GM23338 (cell line): ENCODE measurements around the gene SORCS2. TPM values are rescaled to one million over a fixed set of nuclear protein-coding genes. Genes with fewer than 3 reads are reported as not detected.

Experiments
- ATAC-seq: fragments of 200-7000 bp; cut with Tn5 transposase; 3 replicates; pipeline ENCODE4 v1.9.1; 2020
- DNase-seq: peaks from one replicate; pipeline ENCODE4 v3.0.0-alpha.2; 2015; ENCODE audit warnings: low spot score
- H2AFZ ChIP-seq: fragments of 200-600 bp; sonication (generic); 2 replicates; pipeline ENCODE4 v1.8.0; 2016; ENCODE audit warnings: antibody characterized with exemption, mild to moderate bottlenecking, moderate library complexity
- H3F3A ChIP-seq: fragments of 200-600 bp; sonication (generic); replicated peaks from 2 replicates; pipeline ENCODE4 v1.8.0; 2017; ENCODE audit warnings: antibody characterized with exemption, mixed run types, low read depth
- H3K27ac ChIP-seq: fragments of 200-600 bp; sonication (generic); 2 replicates; pipeline ENCODE4 v1.6.1; 2016; ENCODE audit warnings: low read depth
- H3K27me3 ChIP-seq: fragments of 200-600 bp; sonication (generic); 2 replicates; pipeline ENCODE4 v1.8.0; 2016; ENCODE audit warnings: mild to moderate bottlenecking, mixed run types, moderate library complexity; ENCODE audit not compliant: insufficient read depth
- H3K36me3 ChIP-seq: fragments of 200-600 bp; sonication (generic); 2 replicates; pipeline ENCODE4 v1.8.0; 2016; ENCODE audit warnings: mild to moderate bottlenecking; ENCODE audit not compliant: insufficient read depth
- H3K4me1 ChIP-seq: fragments of 200-600 bp; sonication (generic); 2 replicates; pipeline ENCODE4 v1.8.0; 2016; ENCODE audit warnings: mild to moderate bottlenecking, moderate library complexity; ENCODE audit not compliant: insufficient read depth
- H3K4me2 ChIP-seq: fragments of 200-600 bp; sonication (generic); 2 replicates; pipeline ENCODE4 v1.7.1; 2017; ENCODE audit warnings: mixed run types
- H3K4me3 ChIP-seq: fragments of 200-600 bp; sonication (generic); 2 replicates; pipeline ENCODE4 v1.6.1; 2016; ENCODE audit warnings: mixed run types
- H3K79me2 ChIP-seq: fragments of 200-600 bp; sonication (generic); replicated peaks from 2 replicates; pipeline ENCODE4 v1.8.0; 2017; ENCODE audit warnings: mild to moderate bottlenecking; ENCODE audit not compliant: insufficient read depth
- H3K9me2 ChIP-seq: fragments of 200-600 bp; sonication (generic); 2 replicates; pipeline ENCODE4 v1.8.0; 2017; ENCODE audit not compliant: insufficient read depth
- H4K20me1 ChIP-seq: fragments of 200-600 bp; sonication (generic); replicated peaks from 2 replicates; pipeline ENCODE4 v1.8.0; 2017; ENCODE audit warnings: mild to moderate bottlenecking; ENCODE audit not compliant: insufficient read depth
- H3K27ac Mint-ChIP-seq: 2 replicates; pipeline ENCODE4 v1.8.0; 2020; ENCODE audit warnings: inconsistent platforms, mild to moderate bottlenecking, moderate library complexity, mixed read lengths
- H3K27me3 Mint-ChIP-seq: 3 replicates; pipeline ENCODE4 v1.8.0; 2022; ENCODE audit warnings: low read depth, mild to moderate bottlenecking, moderate library complexity, mixed read lengths, inconsistent platforms; ENCODE audit not compliant: insufficient read depth, poor library complexity
- H3K36me3 Mint-ChIP-seq: 3 replicates; pipeline ENCODE4 v1.8.0; 2021; ENCODE audit warnings: low read depth, mild to moderate bottlenecking, inconsistent platforms, moderate library complexity, mixed read lengths
- H3K4me1 Mint-ChIP-seq: 3 replicates; pipeline ENCODE4 v1.8.0; 2020; ENCODE audit warnings: mild to moderate bottlenecking, inconsistent platforms, mixed read lengths
- H3K4me3 Mint-ChIP-seq: 3 replicates; pipeline ENCODE4 v1.8.0; 2021; ENCODE audit warnings: moderate library complexity, mild to moderate bottlenecking, inconsistent platforms, mixed read lengths
- H3K9me3 Mint-ChIP-seq: 3 replicates; pipeline ENCODE4 v1.8.0; 2020; ENCODE audit warnings: moderate library complexity, mild to moderate bottlenecking, inconsistent platforms, mixed read lengths
- CREB1 ChIP-seq: fragments of 250-450 bp; sonication (Bioruptor Pico); IDR thresholded peaks from 2 replicates; pipeline ENCODE4 v1.5.0; 2020; ENCODE audit warnings: low read depth, mild to moderate bottlenecking, moderate library complexity
- CTCF ChIP-seq, 2 experiments: fragments of 200-600 bp in 1 of 2; sonication (generic) in 1 of 2; conservative IDR thresholded peaks; 2 replicates each; pipeline versions ENCODE4 v1.5.1 to v1.6.1; 2016 to 2017; ENCODE audit warnings: antibody characterized with exemption in 2 of 2, low read depth in 2 of 2, mild to moderate bottlenecking in 2 of 2, moderate library complexity in 1 of 2
- EZH2 ChIP-seq: fragments of 200-600 bp; sonication (generic); IDR thresholded peaks from one replicate; pipeline ENCODE4 v1.8.0; 2017; ENCODE audit warnings: antibody characterized with exemption, mild to moderate bottlenecking, low read depth; ENCODE audit not compliant: unreplicated experiment
- EZH2phosphoT487 ChIP-seq: fragments of 200-600 bp; sonication (generic); IDR thresholded peaks from one replicate; pipeline ENCODE4 v1.8.1; 2018; ENCODE audit warnings: antibody characterized with exemption; ENCODE audit not compliant: unreplicated experiment
- JUNB ChIP-seq: IDR thresholded peaks from one replicate; pipeline ENCODE4 v1.6.1; 2016; ENCODE audit warnings: antibody characterized with exemption; ENCODE audit not compliant: unreplicated experiment
- NANOG ChIP-seq: IDR thresholded peaks from 2 replicates; pipeline ENCODE4 v1.6.1; 2016; ENCODE audit warnings: antibody characterized with exemption, borderline replicate concordance
- POLR2AphosphoS5 ChIP-seq: IDR thresholded peaks from 2 replicates; pipeline ENCODE4 v1.6.1; 2016; ENCODE audit warnings: antibody characterized with exemption, low read depth
- STAT1 ChIP-seq: IDR thresholded peaks from one replicate; pipeline ENCODE4 v1.6.1; 2016; ENCODE audit warnings: antibody characterized with exemption; ENCODE audit not compliant: unreplicated experiment
- ZNF114 ChIP-seq: fragments of 250-450 bp; sonication (Bioruptor Pico); IDR thresholded peaks from 2 replicates; pipeline ENCODE4 v1.5.0; 2020; ENCODE audit warnings: mild to moderate bottlenecking, moderate library complexity
- ZNF331 ChIP-seq: fragments of 250-450 bp; sonication (Bioruptor Pico); IDR thresholded peaks from 2 replicates; pipeline ENCODE4 v1.5.0; 2020; ENCODE audit warnings: low read depth, mild to moderate bottlenecking, moderate library complexity
- polyA plus RNA-seq: library from polyadenylated mRNA; unstranded; fragments of >200 nt; fragmentation: Nextera tagmentation; extraction: Ambion mirVana; gene quantifications from 2 replicates; pipeline ENCODE4 v1.2.1, GENCODE V29; 2016
- total RNA-seq: library from RNA; depleted of rRNA; stranded (reverse); fragments of >200 nt; shearing (Covaris generic); gene quantifications from 2 replicates; pipeline ENCODE4 v1.2.3, GENCODE V29; 2014
- TF ChIP-seq, protein P1 (sequence below): IDR thresholded peaks from one replicate; pipeline ENCODE4 v1.6.1; 2018; ENCODE audit warnings: antibody characterized with exemption; ENCODE audit not compliant: unreplicated experiment
- TF ChIP-seq, protein P2 (sequence below): IDR thresholded peaks from 2 replicates; pipeline ENCODE4 v1.6.1; 2016; ENCODE audit warnings: antibody characterized with exemption

SORCS2 gene
- total and polyA plus RNA-seq, 2 experiments from 2014 or later: 0.47 to 2.4 TPM

DNA sequence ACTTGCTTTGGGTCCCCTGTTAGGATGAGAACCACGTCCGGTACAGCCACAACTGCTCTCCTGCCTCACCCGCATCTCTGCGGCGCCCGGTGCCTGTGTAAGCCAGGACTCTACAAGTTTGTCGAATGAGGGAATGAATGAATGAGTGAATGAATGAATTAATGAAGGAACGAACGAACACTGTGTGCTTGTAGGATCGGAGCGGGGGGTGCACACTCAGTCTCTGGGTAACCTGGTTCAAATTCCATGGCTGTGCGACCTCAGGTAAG is 443.8 kb downstream of the SORCS2 start (continued):
- TF ChIP-seq, protein P1, sequence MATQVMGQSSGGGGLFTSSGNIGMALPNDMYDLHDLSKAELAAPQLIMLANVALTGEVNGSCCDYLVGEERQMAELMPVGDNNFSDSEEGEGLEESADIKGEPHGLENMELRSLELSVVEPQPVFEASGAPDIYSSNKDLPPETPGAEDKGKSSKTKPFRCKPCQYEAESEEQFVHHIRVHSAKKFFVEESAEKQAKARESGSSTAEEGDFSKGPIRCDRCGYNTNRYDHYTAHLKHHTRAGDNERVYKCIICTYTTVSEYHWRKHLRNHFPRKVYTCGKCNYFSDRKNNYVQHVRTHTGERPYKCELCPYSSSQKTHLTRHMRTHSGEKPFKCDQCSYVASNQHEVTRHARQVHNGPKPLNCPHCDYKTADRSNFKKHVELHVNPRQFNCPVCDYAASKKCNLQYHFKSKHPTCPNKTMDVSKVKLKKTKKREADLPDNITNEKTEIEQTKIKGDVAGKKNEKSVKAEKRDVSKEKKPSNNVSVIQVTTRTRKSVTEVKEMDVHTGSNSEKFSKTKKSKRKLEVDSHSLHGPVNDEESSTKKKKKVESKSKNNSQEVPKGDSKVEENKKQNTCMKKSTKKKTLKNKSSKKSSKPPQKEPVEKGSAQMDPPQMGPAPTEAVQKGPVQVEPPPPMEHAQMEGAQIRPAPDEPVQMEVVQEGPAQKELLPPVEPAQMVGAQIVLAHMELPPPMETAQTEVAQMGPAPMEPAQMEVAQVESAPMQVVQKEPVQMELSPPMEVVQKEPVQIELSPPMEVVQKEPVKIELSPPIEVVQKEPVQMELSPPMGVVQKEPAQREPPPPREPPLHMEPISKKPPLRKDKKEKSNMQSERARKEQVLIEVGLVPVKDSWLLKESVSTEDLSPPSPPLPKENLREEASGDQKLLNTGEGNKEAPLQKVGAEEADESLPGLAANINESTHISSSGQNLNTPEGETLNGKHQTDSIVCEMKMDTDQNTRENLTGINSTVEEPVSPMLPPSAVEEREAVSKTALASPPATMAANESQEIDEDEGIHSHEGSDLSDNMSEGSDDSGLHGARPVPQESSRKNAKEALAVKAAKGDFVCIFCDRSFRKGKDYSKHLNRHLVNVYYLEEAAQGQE: no peak
- TF ChIP-seq ZNF331: no peak
- no peak for TF ChIP-seq EZH2
- no peak for TF ChIP-seq JUNB

- Histone ChIP-seq H3K27ac (no peak overlapping the region), H3F3A (no peaks in the 10 kb centered on the region), H3K4me3 (no peak overlapping the region), H3K36me3 (no peaks in the 10 kb centered on the region), H2AFZ (no peak overlapping the region), H3K79me2 (no peaks in the 10 kb centered on the region), H3K27me3 (no peaks in the 10 kb centered on the region), H3K4me2 (no peak overlapping the region), H4K20me1 (no peaks in the 10 kb centered on the region), H3K4me1 (peaks cover 13% of the 10 kb centered on the region), H3K9me2 (no peaks in the 10 kb centered on the region; the same call in 1 of the 2 replicates)
- H3K4me1 Mint-ChIP-seq: peaks cover 24% of the 10 kb centered on the region; the same call in 2 of the 3 replicates
- ATAC-seq: no peak
- peaks cover 10% of the 10 kb centered on the region for H3K27me3 Mint-ChIP-seq
- H3K4me3 Mint-ChIP-seq: no peak overlapping the region
- H3K27ac Mint-ChIP-seq: no peak overlapping the region
- DNase-seq: no peak
- no peaks in the 10 kb centered on the region for H3K36me3 Mint-ChIP-seq
- H3K9me3 Mint-ChIP-seq: no peaks in the 10 kb centered on the region
- no peak for TF ChIP-seq ZNF331
- TF ChIP-seq, protein P2, sequence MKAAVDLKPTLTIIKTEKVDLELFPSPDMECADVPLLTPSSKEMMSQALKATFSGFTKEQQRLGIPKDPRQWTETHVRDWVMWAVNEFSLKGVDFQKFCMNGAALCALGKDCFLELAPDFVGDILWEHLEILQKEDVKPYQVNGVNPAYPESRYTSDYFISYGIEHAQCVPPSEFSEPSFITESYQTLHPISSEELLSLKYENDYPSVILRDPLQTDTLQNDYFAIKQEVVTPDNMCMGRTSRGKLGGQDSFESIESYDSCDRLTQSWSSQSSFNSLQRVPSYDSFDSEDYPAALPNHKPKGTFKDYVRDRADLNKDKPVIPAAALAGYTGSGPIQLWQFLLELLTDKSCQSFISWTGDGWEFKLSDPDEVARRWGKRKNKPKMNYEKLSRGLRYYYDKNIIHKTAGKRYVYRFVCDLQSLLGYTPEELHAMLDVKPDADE: no peak
- no peak for TF ChIP-seq CTCF (conservative IDR thresholded peaks at IDR 0.05; ENCODE audit: low read depth in 2 of 2)
- TF ChIP-seq POLR2AphosphoS5: no peak
- no peak for TF ChIP-seq ZNF114
- no peak for TF ChIP-seq STAT1
- TF ChIP-seq, protein P1: no peak
- TF ChIP-seq CREB1 (CRISPR knock-in tag): no peak
- no peak for TF ChIP-seq NANOG
- no peak for TF ChIP-seq EZH2phosphoT487
- TF ChIP-seq EZH2: no peak
- no peak for TF ChIP-seq JUNB
Measured at GRCh38 chr4:7637139-7637538, 444.8 kb downstream of the SORCS2 start.
